Caco-2 (cell line): ENCODE measurements around the gene AKAP6. TPM values are rescaled to one million over a fixed set of nuclear protein-coding genes. Genes with fewer than 3 reads are reported as not detected.

ENCODE experiments used
- BruUV-seq: library from RNA; stranded (reverse); fragments of 400-500 nt; replicated peaks from 2 replicates; lab custom pipeline; 2021; lab: Mats Ljungman, UMichigan
- CTCF ChIA-PET: fragments of 300-600 bp; sonication (Branson Sonifier 250); formaldehyde crosslinking; loops from one replicate; lab custom pipeline; 2022; ENCODE audit warnings: antibody characterized with exemption; lab: Charles Lee
- POLR2A ChIA-PET: fragments of 300-600 bp; sonication (Branson Sonifier 250); formaldehyde crosslinking; loops from one replicate; lab custom pipeline; 2022; ENCODE audit warnings: antibody characterized with exemption; lab: Charles Lee
- DNase-seq, 2 experiments: peaks; one replicate each; pipeline versions ENCODE4 v3.0.0 to v3.0.0-alpha.2; 2020 to 2022
- H3K27me3 ChIP-seq: replicated peaks from 2 replicates; pipeline ENCODE4 v1.6.0; 2011; ENCODE audit warnings: low read length; ENCODE audit not compliant: control insufficient read depth, insufficient read depth
- H3K36me3 ChIP-seq: 2 replicates; pipeline ENCODE4 v1.5.1; 2011; ENCODE audit warnings: low read length; ENCODE audit not compliant: control insufficient read depth, insufficient read depth
- H3K4me1 ChIP-seq: fragments of 250-450 bp; sonication (Bioruptor Pico); 2 replicates; pipeline ENCODE4 v1.5.1; 2020; ENCODE audit warnings: mild to moderate bottlenecking
- H3K4me3 ChIP-seq: 2 replicates; pipeline ENCODE4 v1.5.1; 2011; ENCODE audit warnings: low read depth, mild to moderate bottlenecking, control low read depth, low read length
- H3K9me3 ChIP-seq: fragments of 250-450 bp; sonication (Bioruptor Pico); 2 replicates; pipeline ENCODE4 v1.5.1; 2020; ENCODE audit warnings: mild to moderate bottlenecking, moderate library complexity
- H3K27ac Mint-ChIP-seq: one replicate; pipeline ENCODE4 v1.8.0; 2022; ENCODE audit warnings: mixed read lengths; ENCODE audit not compliant: unreplicated experiment
- H3K27me3 Mint-ChIP-seq: one replicate; pipeline ENCODE4 v1.8.0; 2022; ENCODE audit warnings: mixed read lengths; ENCODE audit not compliant: insufficient read depth, unreplicated experiment
- H3K36me3 Mint-ChIP-seq: one replicate; pipeline ENCODE4 v1.8.0; 2022; ENCODE audit warnings: mild to moderate bottlenecking, mixed read lengths; ENCODE audit not compliant: insufficient read depth, unreplicated experiment
- H3K4me1 Mint-ChIP-seq: one replicate; pipeline ENCODE4 v1.8.0; 2022; ENCODE audit warnings: low read depth, mixed read lengths; ENCODE audit not compliant: unreplicated experiment
- H3K4me3 Mint-ChIP-seq: one replicate; pipeline ENCODE4 v1.8.0; 2022; ENCODE audit warnings: mild to moderate bottlenecking, moderate library complexity, mixed read lengths; ENCODE audit not compliant: unreplicated experiment
- H3K9me3 Mint-ChIP-seq: one replicate; pipeline ENCODE4 v1.8.0; 2022; ENCODE audit warnings: mixed read lengths; ENCODE audit not compliant: unreplicated experiment
- intact Hi-C: fragments of 100-400 bp; cut with micrococcal nuclease; formaldehyde crosslinking; loops from one replicate; pipeline ENCODE4 v1.10.0; 2022; ENCODE audit not compliant: unreplicated experiment
- total RNA-seq: library from RNA; stranded (reverse); gene quantifications from 2 replicates; pipeline ENCODE4 v1.2.3, GENCODE V29; 2022
- TF ChIP-seq, protein P1 (sequence below), 2 experiments: fragments of 200-600 bp in 1 of 2; IDR thresholded peaks; 1 replicate in 1 of 2; 2 replicates in 1 of 2; pipeline versions ENCODE4 v1.5.1 to v1.8.0; 2011 to 2022; ENCODE audit warnings: antibody characterized with exemption in 1 of 2, control low read depth in 1 of 2, inconsistent platforms in 1 of 2, low read depth in 1 of 2, low read length in 1 of 2, mild to moderate bottlenecking in 1 of 2, moderate library complexity in 1 of 2; ENCODE audit not compliant: insufficient read depth in 1 of 2, severe bottlenecking in 1 of 2, unreplicated experiment in 1 of 2

Gene AKAP6
- total RNA-seq, 1 experiment from 2014 or later: 3.0 TPM

DNA sequence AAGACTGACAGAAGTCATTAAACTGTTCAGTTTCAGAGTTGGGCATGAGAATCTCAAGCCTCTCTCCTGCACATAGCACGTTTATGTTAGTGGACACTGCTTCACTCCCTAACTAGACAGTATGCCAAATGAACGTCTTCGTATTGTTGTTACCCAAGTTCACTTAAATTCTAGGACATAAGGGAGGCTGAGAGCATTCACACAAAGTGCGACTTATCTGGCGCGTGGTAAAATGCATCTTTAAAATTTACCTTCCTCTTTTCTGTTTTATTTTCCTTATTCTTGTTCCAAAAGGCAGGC is 166.3 kb downstream of the AKAP6 start:
- no peak for DNase-seq
- POLR2A ChIA-PET: no interaction called here
- no peaks in the 10 kb centered on the region for H3K9me3 Mint-ChIP-seq
- Histone ChIP-seq H3K9me3 (no peaks in the 10 kb centered on the region), H3K27me3 (no peaks in the 10 kb centered on the region), H3K4me1 (no peaks in the 10 kb centered on the region), H3K4me3 (no peak overlapping the region), H3K36me3 (no peaks in the 10 kb centered on the region)
- no peaks in the 10 kb centered on the region for H3K4me1 Mint-ChIP-seq
- CTCF ChIA-PET: no interaction called here
- no peak overlapping the region for H3K4me3 Mint-ChIP-seq
- no TSS peak for BruUV-seq
- TF ChIP-seq, protein P1, sequence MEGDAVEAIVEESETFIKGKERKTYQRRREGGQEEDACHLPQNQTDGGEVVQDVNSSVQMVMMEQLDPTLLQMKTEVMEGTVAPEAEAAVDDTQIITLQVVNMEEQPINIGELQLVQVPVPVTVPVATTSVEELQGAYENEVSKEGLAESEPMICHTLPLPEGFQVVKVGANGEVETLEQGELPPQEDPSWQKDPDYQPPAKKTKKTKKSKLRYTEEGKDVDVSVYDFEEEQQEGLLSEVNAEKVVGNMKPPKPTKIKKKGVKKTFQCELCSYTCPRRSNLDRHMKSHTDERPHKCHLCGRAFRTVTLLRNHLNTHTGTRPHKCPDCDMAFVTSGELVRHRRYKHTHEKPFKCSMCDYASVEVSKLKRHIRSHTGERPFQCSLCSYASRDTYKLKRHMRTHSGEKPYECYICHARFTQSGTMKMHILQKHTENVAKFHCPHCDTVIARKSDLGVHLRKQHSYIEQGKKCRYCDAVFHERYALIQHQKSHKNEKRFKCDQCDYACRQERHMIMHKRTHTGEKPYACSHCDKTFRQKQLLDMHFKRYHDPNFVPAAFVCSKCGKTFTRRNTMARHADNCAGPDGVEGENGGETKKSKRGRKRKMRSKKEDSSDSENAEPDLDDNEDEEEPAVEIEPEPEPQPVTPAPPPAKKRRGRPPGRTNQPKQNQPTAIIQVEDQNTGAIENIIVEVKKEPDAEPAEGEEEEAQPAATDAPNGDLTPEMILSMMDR (IDR thresholded peaks at IDR 0.05; ENCODE audit: insufficient read depth in 1 of 2, low read depth in 1 of 2, low read length in 1 of 2, severe bottlenecking in 1 of 2, unreplicated experiment in 1 of 2): no peak
- intact Hi-C loops: no loop called here
- no peaks in the 10 kb centered on the region for H3K36me3 Mint-ChIP-seq
- no peaks in the 10 kb centered on the region for H3K27me3 Mint-ChIP-seq
- no peak overlapping the region for H3K27ac Mint-ChIP-seq

DNA sequence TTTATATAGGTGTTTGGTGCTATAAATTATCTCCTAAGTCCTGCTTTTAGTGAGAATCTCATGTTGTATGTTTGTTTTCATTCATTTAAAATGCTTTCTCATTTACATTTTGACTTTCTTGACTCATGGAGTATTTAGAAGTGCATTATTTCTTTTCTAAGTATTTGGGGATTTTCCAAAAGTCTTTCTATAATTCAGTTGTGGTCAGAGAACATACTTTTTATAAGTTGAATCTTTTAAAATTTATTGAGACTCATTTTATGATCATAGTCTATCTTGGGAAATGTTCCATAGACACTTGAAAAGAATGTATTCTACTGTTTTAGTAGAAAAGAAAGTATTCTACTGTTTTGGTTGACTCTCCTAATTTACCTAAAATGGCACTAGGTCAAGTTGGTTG is 168.2 kb downstream of the AKAP6 start:
- Histone ChIP-seq H3K27me3 (no peaks in the 10 kb centered on the region), H3K4me3 (no peak overlapping the region), H3K36me3 (no peaks in the 10 kb centered on the region), H3K4me1 (no peaks in the 10 kb centered on the region), H3K9me3 (no peaks in the 10 kb centered on the region)
- no peak for DNase-seq
- H3K27ac Mint-ChIP-seq: no peak overlapping the region
- ChIA-PET POLR2A (no interaction called here), CTCF (no interaction called here)
- no TSS peak for BruUV-seq
- TF ChIP-seq, protein P1 (IDR thresholded peaks at IDR 0.05; ENCODE audit: insufficient read depth in 1 of 2, low read depth in 1 of 2, low read length in 1 of 2, severe bottlenecking in 1 of 2, unreplicated experiment in 1 of 2): no peak
- H3K27me3 Mint-ChIP-seq: no peaks in the 10 kb centered on the region
- no peaks in the 10 kb centered on the region for H3K4me1 Mint-ChIP-seq
- no peaks in the 10 kb centered on the region for H3K36me3 Mint-ChIP-seq
- no peaks in the 10 kb centered on the region for H3K9me3 Mint-ChIP-seq
- intact Hi-C loops: no loop called here
- no peak overlapping the region for H3K4me3 Mint-ChIP-seq

DNA sequence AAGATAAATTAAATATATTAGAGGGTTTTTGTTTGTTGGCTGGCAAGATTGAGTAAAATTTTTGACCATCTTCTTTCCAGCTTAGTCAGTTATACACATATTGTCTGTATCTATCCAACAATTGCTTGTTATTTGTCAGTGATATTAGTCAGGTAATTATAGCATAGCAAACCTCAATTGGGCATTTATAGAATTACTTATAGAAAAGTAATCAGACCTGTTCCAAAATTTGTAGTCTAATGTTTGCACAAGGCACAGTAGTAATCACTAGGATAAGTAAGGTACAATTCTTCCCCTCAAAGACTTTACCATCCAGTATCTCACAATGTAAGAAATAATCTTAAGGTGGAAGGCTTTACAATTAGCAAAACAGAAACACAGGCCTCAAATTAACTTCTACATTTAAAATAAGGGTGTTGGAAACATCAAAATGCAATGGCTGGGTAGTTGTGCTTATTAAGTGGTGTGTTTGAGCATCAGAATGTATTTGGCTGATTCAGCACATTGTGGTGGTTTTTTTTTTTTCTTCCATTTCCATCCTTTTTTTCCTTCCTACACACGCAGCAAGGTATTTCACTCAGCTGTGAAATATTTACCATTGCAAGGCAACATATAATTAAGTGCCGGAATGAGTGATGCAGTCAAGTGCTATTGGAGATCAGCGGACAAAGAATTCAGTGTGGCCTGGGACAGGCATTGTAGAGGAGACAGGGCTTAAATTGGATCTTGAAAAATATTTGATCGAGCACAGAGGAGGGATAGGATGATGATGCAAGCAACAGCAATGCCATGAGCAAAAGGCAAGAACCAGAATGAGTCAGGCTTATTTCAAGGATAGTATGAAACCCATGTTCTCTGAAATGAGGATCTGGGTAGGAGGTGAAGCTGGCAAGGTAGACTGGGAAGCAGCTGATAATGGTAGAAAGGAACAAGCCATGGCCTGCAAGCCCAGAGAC is 178.2 kb downstream of the AKAP6 start:
- H3K9me3 Mint-ChIP-seq: no peaks in the 10 kb centered on the region
- DNase-seq: peak in 1 of 2 experiments; percentile 3
- ChIA-PET CTCF (no interaction called here), POLR2A (no interaction called here)
- Histone ChIP-seq H3K4me1 (0 out of 2 replicates have a peak, but pooled peaks cover 4% of the 10 kb centered on the region), H3K4me3 (no peak overlapping the region), H3K9me3 (no peaks in the 10 kb centered on the region), H3K36me3 (no peaks in the 10 kb centered on the region), H3K27me3 (no peaks in the 10 kb centered on the region)
- H3K27ac Mint-ChIP-seq: no peak overlapping the region
- H3K27me3 Mint-ChIP-seq: no peaks in the 10 kb centered on the region
- TF ChIP-seq, protein P1 (IDR thresholded peaks at IDR 0.05; ENCODE audit: insufficient read depth in 1 of 2, low read depth in 1 of 2, low read length in 1 of 2, severe bottlenecking in 1 of 2, unreplicated experiment in 1 of 2): no peak
- intact Hi-C loops: no loop called here
- H3K36me3 Mint-ChIP-seq: no peaks in the 10 kb centered on the region
- H3K4me3 Mint-ChIP-seq: no peak overlapping the region
- BruUV-seq: no TSS peak
- peaks cover 11% of the 10 kb centered on the region for H3K4me1 Mint-ChIP-seq
